Transverse colon (tissue), 3 donors: ENCODE results near the gene KRT35.

ENCODE experiments used
- CTCF ChIP-seq, 5 experiments: fragments of 200-600 bp in 3 of 5; fragments of 450-650 bp in 2 of 5; sonication (generic) in 3 of 5; IDR thresholded peaks; 1 replicate in 2 of 5; 2 replicates in 3 of 5; pipeline ENCODE4 v1.5.1; 2016 to 2017; ENCODE audit warnings: antibody characterized with exemption in 5 of 5, inconsistent platforms in 3 of 5, mild to moderate bottlenecking in 2 of 5, moderate library complexity in 1 of 5
- POLR2A ChIP-seq: fragments of 450-650 bp; IDR thresholded peaks from one replicate; pipeline ENCODE4 v1.6.1; 2016; ENCODE audit warnings: antibody characterized with exemption, mild to moderate bottlenecking, moderate library complexity

GRCh38 chr17:41446806-41447205 lies 34.1 kb downstream of the KRT35 start:
- TF ChIP-seq CTCF (IDR thresholded peaks at IDR 0.05) = no peak
- TF ChIP-seq POLR2A = no peak
